ENCODE measurements around the gene OR9K2.
"Not testable (repeated sequence)": the region's sequence is repeated elsewhere in the genome, so short reads cannot be mapped to it uniquely, and the experiment has no call there.

The OR9K2 gene, protein sequence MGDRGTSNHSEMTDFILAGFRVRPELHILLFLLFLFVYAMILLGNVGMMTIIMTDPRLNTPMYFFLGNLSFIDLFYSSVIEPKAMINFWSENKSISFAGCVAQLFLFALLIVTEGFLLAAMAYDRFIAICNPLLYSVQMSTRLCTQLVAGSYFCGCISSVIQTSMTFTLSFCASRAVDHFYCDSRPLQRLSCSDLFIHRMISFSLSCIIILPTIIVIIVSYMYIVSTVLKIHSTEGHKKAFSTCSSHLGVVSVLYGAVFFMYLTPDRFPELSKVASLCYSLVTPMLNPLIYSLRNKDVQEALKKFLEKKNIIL

DNA sequence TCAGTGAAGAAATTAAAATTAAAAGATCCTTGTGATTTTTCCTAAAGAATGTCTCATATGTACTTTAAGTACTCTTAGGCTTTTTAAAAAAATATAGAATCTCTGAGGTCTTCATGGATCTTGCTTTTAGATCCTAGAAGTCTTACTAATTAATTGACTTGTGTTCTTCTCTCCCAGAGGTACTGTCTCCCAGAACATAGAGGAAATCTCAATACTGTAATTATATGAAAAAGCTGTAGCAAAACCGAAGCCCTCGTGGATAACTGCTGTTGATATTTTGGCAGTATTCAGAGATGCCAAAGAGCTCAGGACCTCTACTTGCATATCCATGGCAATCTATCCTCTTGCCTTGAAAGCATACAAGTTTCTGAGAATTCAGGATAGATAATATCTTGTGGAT lies at the start of gene OR9K2:
OR9K2 (plus strand) TSS at position 301 of the 400 bp plus-strand sequence. CDS start 3,429 bp downstream, outside the sequence.
- intact Hi-C loops (cut with DNase I) = no loop called here
- DNase-seq = no peak

DNA sequence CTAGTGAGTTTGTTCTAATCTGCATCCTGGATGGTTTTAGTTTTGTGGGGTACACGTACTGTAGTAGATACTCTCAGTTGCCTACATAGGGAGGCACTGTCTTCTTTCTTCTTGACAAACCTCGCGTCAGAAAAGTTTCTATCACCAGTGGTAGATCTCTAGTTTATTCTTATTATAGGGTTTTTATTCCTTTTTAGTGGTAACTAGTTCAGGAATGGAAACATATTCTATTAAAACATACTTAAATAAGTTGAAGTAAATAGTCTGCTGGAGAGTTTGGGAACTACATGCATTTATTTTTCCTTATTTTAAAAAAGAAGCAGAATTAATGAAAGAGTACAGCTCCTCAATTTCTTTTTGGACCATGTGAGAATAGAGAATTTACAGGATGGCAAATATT lies 33.6 kb upstream of the OR9K2 start:
- intact Hi-C loops (cut with DNase I) = no loop called here
- DNase-seq = no peak

DNA sequence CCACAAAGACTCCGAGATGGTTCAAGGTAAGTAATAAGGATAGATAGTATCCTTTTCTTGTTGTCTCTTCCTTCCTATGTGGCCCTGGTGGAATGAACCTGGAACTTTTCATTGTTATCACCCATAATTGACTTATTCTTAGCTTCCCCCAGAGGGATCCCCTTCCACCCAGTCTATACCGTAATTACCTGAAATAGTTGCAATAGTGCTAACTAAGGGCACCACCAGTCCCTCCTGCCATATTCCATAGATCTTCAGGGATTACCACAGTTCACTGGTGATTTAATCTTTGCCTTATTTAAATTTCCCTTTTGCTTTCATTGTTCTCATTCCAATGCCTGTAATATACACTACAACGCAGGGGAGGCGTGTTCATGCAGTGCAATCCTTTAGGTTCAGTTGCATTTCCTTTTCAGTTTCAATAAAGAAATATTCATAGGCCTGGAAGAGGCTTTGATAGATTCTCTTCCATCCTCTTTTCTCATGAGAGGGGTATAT lies 13.8 kb upstream of the OR9K2 start:
- intact Hi-C loops (cut with DNase I) = no loop called here

DNA sequence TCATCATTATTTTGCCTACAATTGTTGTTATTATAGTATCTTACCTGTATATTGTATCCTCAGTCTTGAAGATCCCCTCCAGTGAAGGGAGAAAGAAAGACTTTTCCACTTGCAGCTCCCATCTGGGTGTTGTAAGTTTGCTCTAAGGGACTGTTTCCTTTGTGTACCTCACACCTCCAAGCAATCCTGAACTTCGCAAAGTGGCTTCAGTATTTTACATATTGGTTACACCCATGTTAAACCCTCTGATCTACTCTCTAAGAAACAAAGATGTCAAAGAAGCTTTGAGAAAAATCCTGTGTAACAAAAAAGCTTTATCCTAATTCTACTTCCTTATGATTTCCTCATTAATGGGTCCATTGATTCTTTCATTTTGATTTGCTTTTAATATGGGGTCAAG lies 10.1 kb upstream of the OR9K2 start:
- DNase-seq = no peak
- intact Hi-C loops (cut with DNase I) = no loop called here

More for the DNA sequence above, 13.8 kb upstream of the OR9K2 start:
- no peak for DNase-seq

DNA sequence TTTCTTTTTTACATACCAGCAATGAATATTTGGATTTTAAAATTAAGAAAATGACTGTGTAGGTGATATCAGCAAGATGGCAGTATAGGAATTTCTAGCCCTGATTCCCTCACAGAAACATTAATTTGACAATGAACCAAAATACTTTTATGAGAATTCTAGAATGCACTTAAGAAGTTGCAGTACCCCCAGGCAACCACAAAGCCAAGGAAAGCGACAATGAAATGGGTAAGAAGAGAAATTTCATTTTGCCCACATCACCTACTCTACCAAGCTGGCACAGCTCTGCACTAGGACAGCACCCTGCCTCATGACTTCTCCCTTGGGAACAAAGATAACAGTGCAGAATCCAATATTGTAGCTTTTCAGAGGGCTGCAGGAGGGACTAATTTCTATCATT lies 6.6 kb downstream of the OR9K2 start:
- no peak for DNase-seq
- intact Hi-C loops (cut with DNase I) = no loop called here

DNA sequence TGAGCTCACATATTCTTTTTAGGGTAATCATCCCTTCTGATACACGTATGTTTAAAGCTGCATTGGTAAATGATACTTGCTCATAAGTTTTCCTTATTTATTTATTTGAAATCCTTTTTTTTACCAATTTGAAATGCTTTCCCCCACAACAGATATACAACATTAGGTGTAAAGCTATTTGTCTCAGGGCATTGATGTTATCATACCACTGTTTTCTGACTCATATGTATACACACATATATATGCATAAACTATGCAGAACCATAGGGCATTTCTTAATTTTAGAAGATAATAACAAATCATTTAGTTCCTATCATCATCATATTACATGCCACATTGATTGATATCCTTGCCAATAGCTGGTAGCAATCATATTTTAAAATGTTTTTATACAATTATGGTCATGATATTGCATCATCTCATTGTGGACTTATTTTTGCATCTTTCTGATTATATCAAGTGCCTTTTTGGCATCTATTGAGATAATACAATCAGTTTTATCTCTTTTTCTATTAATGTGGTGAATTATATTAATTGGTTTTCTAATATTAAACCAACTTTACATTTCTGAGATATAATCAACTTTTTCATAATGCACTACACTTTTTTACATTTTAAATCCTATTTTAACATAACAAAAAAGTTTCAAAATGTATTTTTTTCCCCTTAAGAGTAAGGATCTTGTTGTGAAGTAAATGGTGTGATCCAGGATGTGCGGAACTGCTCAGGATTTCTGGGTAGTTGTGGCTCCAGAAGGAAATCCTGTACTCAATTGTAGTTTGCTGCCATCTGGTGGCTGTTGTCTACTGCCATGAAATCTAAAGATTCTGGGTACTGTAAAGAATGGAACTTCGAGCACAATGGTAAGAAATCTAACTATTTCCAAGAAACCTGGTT lies 16.7 kb downstream of the OR9K2 start:
- peak in 5 of 10 donors; percentile 32 to 62 (median 35) for DNase-seq
- intact Hi-C loops (cut with DNase I) = loop anchor here (1.0 kb wide), 1 partner anchor 150 kb away; no protein-coding TSS in a partner anchor

DNA sequence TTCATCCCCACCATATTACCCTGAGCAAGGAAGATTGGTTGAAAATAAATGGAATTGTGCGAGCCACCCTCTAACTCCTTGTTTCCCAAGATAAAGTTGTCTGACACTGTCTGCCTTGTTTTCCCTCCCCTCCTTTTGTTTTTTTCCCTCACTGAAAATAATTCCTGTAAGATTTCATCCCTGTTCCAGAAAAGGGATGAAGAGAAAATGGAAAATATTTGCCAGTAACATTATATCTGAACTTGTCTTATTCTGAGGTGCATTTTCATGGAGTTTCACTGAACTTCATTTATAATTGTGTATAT lies 17.3 kb downstream of the OR9K2 start:
- intact Hi-C loops (cut with DNase I) = loop anchor here (1.0 kb wide), 1 partner anchor 150 kb away; no protein-coding TSS in a partner anchor
- no peak for DNase-seq

DNA sequence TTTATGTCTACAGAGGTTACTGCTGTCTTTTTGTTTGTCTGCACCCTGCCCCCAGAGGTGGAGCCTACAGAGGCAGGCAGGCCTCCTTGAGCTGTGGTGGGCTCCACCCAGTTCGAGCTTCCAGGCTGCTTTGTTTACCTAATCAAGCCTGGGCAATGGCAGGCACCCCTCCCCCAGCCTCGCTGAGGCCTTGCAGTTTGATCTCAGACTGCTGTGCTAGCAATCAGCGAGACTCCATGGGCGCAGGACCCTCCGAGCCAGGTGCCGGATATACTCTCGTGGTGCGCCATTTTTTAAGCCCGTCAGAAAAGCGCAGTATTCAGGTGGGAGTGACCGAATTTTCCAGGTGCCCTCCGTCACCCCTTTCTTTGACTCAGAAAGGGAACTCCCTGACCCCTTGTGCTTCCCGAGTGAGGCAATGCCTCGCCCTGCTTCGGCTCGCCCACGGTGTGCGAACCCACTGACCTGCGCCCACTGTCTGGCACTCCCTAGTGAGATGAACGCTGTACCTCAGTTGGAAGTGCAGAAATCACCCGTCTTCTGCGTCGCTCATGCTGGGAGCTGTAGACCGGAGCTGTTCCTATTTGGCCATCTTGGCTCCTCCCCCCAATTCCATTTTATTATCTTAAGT lies 40.9 kb downstream of the OR9K2 start:
- intact Hi-C loops (cut with DNase I) = not testable (repeated sequence)
- DNase-seq = peak in 2 of 10 donors; percentile 64 to 67

DNA sequence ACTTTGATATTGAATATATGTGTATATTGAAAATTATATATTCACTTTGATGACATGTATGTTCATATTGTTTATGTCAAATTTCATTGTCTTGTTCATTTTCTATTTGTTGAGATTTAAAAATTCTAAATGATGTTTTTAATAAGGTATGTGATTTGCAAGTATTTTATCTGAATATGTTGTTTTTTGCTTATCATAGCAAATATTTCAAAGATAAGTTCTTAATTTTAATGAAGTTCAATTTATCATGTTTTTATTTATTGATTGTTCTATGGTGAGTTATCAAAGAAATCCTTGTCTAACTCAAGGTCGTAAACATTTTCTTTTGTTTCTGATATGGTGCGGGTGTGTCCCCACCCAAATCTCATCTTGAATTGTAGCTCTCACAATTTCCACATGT lies 45.2 kb downstream of the OR9K2 start:
- no peak for DNase-seq
- intact Hi-C loops (cut with DNase I) = no loop called here

DNA sequence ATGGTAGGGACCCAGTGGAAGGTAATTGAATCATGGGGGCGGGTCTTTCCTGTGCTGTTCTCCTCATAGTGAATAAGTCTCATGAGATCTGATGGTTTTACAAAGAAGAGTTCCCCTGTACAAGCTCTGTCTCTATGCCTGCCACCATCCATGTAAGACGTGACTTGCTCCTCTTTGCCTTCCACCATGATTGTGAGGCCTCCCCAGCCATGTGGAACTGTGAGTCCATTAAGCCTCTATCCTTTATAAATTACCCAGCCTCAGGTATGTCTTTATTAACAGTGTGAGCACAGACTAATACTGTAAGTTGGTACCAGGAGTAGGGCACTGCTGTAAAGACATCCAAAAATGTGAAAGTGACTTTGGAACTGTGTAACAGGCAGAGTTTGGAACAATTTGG lies 45.6 kb downstream of the OR9K2 start:
- intact Hi-C loops (cut with DNase I); DNase-seq: not testable (repeated sequence)

DNA sequence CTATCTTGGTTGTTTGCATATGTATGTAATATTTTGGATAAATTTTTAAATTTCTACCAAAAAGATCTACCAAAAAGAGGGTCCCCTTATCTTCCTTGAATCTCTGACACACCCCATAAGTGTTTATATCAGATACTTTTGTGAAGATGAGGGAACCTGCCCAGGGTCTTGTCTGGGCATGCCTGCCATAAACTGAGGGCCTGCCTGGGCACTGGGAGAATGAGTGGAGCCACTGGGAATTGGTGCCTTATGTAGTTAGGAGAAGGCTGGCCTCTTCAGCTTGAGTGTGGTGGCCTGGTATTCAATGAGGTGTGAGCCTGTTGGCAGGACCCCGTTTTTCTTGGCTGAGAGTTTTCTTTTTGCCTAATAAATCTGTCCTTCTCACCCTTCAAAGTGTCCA lies 46.5 kb downstream of the OR9K2 start:
- DNase-seq = peak in 1 of 10 donors; percentile 25
- intact Hi-C loops (cut with DNase I) = no loop called here

DNA sequence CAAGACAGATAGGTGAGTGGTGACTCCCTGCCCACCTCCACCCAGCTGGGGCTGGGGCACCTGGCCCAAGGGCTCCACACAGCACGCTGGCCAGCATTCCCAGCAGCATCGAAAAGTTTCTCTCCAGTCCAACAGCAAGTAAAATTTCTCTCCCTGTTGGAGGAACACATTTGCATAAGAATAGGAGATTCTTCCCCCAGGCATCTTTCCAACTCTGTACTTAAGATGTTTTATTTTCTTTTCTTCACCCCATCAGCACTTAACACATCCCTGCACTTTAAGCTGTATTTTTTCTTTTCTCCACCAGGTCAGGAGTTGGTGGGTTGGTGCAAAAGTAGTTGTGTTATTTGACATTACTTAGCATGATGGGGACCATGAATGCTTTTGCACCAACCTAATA lies 47.2 kb downstream of the OR9K2 start:
- intact Hi-C loops (cut with DNase I) = no loop called here
- peak in 2 of 10 donors; percentile 20 to 66 for DNase-seq

All from posterior cingulate gyrus (tissue), 11 donors.